Measurements from ENCODE around the gene IL22RA2.

DNA sequence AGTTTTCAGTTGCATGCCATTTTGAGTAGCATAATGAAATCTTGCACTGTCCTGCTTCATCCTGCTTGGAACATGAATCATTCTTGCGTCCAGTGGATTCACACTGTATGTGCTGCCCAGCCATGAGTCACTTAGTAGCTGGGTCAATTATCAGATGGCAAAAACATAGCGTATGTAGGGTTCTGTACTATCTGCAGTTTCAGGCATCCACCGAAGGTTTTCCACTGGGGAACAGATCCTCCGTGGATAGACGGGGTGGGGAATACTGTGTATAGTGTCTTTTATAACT lies 61.4 kb downstream of the IL22RA2 start:
- no peak for TF ChIP-seq POLR2A (IDR thresholded peaks at IDR 0.05)
- TF ChIP-seq, protein P1, sequence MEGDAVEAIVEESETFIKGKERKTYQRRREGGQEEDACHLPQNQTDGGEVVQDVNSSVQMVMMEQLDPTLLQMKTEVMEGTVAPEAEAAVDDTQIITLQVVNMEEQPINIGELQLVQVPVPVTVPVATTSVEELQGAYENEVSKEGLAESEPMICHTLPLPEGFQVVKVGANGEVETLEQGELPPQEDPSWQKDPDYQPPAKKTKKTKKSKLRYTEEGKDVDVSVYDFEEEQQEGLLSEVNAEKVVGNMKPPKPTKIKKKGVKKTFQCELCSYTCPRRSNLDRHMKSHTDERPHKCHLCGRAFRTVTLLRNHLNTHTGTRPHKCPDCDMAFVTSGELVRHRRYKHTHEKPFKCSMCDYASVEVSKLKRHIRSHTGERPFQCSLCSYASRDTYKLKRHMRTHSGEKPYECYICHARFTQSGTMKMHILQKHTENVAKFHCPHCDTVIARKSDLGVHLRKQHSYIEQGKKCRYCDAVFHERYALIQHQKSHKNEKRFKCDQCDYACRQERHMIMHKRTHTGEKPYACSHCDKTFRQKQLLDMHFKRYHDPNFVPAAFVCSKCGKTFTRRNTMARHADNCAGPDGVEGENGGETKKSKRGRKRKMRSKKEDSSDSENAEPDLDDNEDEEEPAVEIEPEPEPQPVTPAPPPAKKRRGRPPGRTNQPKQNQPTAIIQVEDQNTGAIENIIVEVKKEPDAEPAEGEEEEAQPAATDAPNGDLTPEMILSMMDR (IDR thresholded peaks at IDR 0.05), result no peak
